Stimulated activated CD4-positive, alpha-beta T cell treated with anti-CD3 and anti-CD28 coated beads, Interleukin-1b, Interleukin-23, amount 100 ng/mL, for 48 hours (primary cell): ENCODE results near the gene AMER3.
A peak's percentile ranks its signal among the peaks of the same experiment; 100 is the strongest.
"Not testable (repeated sequence)": the region's sequence is repeated elsewhere in the genome, so short reads cannot be mapped to it uniquely, and the experiment has no call there.

Experiments
- DNase-seq: peaks from one replicate; pipeline ENCODE4 v3.0.0-alpha.2; 2020

The AMER3 gene

GRCh38 chr2:130755256-130756052, at the start of gene AMER3:
Gene AMER3, plus strand, starts transcription at chr2:130755540. Its CDS starts 6,533 bp downstream, at chr2:130762073.
- DNase-seq = no peak

- not testable (repeated sequence) for DNase-seq
Observed at GRCh38 chr2:130714795-130715194, 40.5 kb upstream of the AMER3 start.

- no peak for DNase-seq
Observed at GRCh38 chr2:130720036-130720435, 35.3 kb upstream of the AMER3 start.

- DNase-seq = no peak
Observed at GRCh38 chr2:130720528-130720927, 34.8 kb upstream of the AMER3 start.

GRCh38 chr2:130724455-130724854, 30.9 kb upstream of the AMER3 start:
- no peak for DNase-seq

- DNase-seq = no peak
Observed at GRCh38 chr2:130726614-130727180, 28.6 kb upstream of the AMER3 start.

- peak; percentile 88 for DNase-seq
Observed at GRCh38 chr2:130727286-130727924, 27.9 kb upstream of the AMER3 start.

GRCh38 chr2:130728007-130728454, 27.3 kb upstream of the AMER3 start:
- DNase-seq = peak; percentile 29

GRCh38 chr2:130728549-130729316, 26.6 kb upstream of the AMER3 start, which contains the start of gene GPR148:
Gene GPR148, plus strand, starts transcription at chr2:130729070. Its CDS starts 82 bp downstream, at chr2:130729152.
- no peak for DNase-seq

GRCh38 chr2:130729322-130730299, 25.7 kb upstream of the AMER3 start:
- DNase-seq = no peak

- DNase-seq = not testable (repeated sequence)
Observed at GRCh38 chr2:130732257-130732656, 23.1 kb upstream of the AMER3 start.

GRCh38 chr2:130735200-130735599, 20.1 kb upstream of the AMER3 start:
- no peak for DNase-seq

- no peak for DNase-seq
Observed at GRCh38 chr2:130736487-130736886, 18.9 kb upstream of the AMER3 start.

GRCh38 chr2:130737592-130737991, 17.7 kb upstream of the AMER3 start:
- DNase-seq = no peak

GRCh38 chr2:130740671-130741070, 14.7 kb upstream of the AMER3 start:
- DNase-seq = no peak

- no peak for DNase-seq
Observed at GRCh38 chr2:130743278-130743677, 12.1 kb upstream of the AMER3 start.

GRCh38 chr2:130744287-130745117, 10.8 kb upstream of the AMER3 start:
- DNase-seq = no peak

GRCh38 chr2:130749078-130749477, 6.3 kb upstream of the AMER3 start:
- no peak for DNase-seq

GRCh38 chr2:130749641-130750040, 5.7 kb upstream of the AMER3 start:
- DNase-seq = no peak

- DNase-seq = no peak
Observed at GRCh38 chr2:130754811-130755210, 529 bp upstream of the AMER3 start.
